Measurements from ENCODE around the gene PIGK. TPM values are rescaled to one million over a fixed set of nuclear protein-coding genes. Genes with fewer than 3 reads are reported as not detected.

Gene PIGK
- total and polyA plus RNA-seq, 2 experiments from 2014 or later, result 11.2 to 13.0 TPM

DNA sequence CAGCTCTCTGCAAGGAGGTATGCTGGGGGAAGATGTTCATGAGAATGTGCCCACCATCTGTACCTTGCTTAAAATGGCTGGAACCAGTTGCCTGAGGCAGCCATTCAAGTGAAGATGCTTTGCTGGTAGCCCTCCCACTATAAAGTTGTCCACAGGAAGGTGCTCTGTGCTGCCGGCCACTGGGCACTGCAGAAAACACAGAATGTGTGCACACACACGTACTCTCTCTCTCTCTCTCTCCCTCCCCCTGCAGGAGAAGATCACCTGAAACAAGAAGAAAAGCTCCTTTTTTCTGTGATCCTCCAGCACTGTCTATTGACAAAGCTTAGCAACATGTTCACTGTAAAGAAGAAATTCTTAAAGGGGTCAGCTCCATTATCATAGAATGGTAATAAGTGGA lies 134.8 kb downstream of the PIGK start:
- TF ChIP-seq, protein P1, sequence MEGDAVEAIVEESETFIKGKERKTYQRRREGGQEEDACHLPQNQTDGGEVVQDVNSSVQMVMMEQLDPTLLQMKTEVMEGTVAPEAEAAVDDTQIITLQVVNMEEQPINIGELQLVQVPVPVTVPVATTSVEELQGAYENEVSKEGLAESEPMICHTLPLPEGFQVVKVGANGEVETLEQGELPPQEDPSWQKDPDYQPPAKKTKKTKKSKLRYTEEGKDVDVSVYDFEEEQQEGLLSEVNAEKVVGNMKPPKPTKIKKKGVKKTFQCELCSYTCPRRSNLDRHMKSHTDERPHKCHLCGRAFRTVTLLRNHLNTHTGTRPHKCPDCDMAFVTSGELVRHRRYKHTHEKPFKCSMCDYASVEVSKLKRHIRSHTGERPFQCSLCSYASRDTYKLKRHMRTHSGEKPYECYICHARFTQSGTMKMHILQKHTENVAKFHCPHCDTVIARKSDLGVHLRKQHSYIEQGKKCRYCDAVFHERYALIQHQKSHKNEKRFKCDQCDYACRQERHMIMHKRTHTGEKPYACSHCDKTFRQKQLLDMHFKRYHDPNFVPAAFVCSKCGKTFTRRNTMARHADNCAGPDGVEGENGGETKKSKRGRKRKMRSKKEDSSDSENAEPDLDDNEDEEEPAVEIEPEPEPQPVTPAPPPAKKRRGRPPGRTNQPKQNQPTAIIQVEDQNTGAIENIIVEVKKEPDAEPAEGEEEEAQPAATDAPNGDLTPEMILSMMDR (IDR thresholded peaks at IDR 0.05; ENCODE audit: low read depth, low read length), result no peak
- Histone ChIP-seq H3K27ac (no peak overlapping the region), H3K4me1 (ENCODE audit: low read depth) (no peaks in the 10 kb centered on the region), H3K36me3 (no peaks in the 10 kb centered on the region), H3K27me3 (no peaks in the 10 kb centered on the region), H3K4me3 (no peak overlapping the region), H3K9me3 (ENCODE audit: low read depth) (no peaks in the 10 kb centered on the region)
- no peak for DNase-seq (ENCODE audit: low read depth in 1 of 2, low spot score in 1 of 2)

DNA sequence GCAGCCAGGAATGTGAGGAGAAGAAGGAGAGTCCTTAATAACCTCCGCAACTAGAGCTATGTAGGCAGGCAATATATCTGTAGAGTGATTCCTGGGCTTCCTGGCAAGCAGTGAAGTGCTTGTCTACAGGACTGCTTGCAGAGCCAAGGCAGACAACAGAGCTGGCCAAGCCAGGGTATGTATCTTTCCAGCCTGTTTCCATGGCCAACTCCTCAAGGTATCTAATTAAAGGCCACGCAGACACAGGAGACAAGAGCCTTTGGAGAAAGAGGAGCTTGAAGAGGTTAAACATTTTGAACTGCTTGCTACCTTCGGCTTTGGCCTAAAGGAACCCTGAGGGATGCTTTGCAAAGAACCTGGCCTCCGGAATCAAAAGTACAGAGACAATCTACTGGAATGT lies 137.4 kb downstream of the PIGK start:
- Histone ChIP-seq H3K36me3 (no peaks in the 10 kb centered on the region), H3K4me3 (no peak overlapping the region), H3K9me3 (ENCODE audit: low read depth) (no peaks in the 10 kb centered on the region), H3K27me3 (no peaks in the 10 kb centered on the region), H3K4me1 (ENCODE audit: low read depth) (no peaks in the 10 kb centered on the region), H3K27ac (no peak overlapping the region)
- TF ChIP-seq, protein P1 (IDR thresholded peaks at IDR 0.05; ENCODE audit: low read depth, low read length), result no peak
- peak in 1 of 2 donors; percentile 26 for DNase-seq (ENCODE audit: low read depth in 1 of 2, low spot score in 1 of 2)

DNA sequence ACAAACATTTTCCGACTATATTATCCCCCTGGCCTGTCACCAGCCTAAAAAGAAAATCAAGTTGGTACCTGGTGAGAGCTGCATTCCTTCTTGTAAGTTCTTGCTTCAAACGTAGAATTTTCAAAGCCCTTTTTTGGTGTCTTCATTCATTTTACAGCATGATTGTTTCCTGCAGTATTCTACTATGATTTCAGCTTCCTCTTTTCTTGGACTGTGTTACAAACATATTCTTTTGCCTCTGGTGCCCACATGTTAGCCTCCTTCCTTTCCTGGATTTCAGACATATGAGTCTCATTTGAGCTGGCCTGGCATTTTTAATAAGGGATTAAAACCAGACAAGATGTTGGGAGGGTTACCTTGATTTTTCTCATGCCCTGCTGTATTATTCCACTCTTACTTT lies 142.5 kb downstream of the PIGK start:
- TF ChIP-seq, protein P1 (IDR thresholded peaks at IDR 0.05; ENCODE audit: low read depth, low read length), result no peak
- no peaks in the 10 kb centered on the region for H3K4me1 ChIP-seq (ENCODE audit: low read depth)
- no peak for DNase-seq (ENCODE audit: low read depth in 1 of 2, low spot score in 1 of 2)
- H3K27ac ChIP-seq, result no peak overlapping the region
- H3K36me3 ChIP-seq, result no peaks in the 10 kb centered on the region
- H3K27me3 ChIP-seq, result no peaks in the 10 kb centered on the region
- no peak overlapping the region for H3K4me3 ChIP-seq
- H3K9me3 ChIP-seq (ENCODE audit: low read depth), result no peaks in the 10 kb centered on the region

DNA sequence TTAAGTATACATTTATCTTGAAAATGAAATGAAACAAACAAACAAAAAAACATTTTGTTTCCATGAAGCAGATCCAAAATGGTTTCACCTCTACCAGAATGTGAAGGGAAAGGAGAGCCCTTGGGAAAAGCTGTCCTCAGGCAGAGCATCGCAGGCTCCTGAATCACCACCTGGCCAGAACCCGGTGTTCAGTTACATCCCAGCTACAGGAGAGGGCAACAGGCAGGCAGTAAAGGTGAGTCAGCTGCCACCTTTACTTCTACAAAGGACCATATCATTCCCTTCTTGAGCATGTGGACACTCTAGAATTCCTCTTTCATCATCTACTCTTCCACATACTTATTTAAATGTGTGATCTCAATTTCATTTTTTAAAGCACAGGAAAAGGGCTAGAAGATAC lies 151.2 kb downstream of the PIGK start:
- H3K4me1 ChIP-seq (ENCODE audit: low read depth), result no peaks in the 10 kb centered on the region
- H3K4me3 ChIP-seq, result no peak overlapping the region
- H3K27me3 ChIP-seq, result no peaks in the 10 kb centered on the region
- TF ChIP-seq, protein P1 (IDR thresholded peaks at IDR 0.05; ENCODE audit: low read depth, low read length), result no peak
- H3K27ac ChIP-seq, result no peak overlapping the region
- H3K9me3 ChIP-seq (ENCODE audit: low read depth), result no peaks in the 10 kb centered on the region
- no peak for DNase-seq (ENCODE audit: low read depth in 1 of 2, low spot score in 1 of 2)
- no peaks in the 10 kb centered on the region for H3K36me3 ChIP-seq

DNA sequence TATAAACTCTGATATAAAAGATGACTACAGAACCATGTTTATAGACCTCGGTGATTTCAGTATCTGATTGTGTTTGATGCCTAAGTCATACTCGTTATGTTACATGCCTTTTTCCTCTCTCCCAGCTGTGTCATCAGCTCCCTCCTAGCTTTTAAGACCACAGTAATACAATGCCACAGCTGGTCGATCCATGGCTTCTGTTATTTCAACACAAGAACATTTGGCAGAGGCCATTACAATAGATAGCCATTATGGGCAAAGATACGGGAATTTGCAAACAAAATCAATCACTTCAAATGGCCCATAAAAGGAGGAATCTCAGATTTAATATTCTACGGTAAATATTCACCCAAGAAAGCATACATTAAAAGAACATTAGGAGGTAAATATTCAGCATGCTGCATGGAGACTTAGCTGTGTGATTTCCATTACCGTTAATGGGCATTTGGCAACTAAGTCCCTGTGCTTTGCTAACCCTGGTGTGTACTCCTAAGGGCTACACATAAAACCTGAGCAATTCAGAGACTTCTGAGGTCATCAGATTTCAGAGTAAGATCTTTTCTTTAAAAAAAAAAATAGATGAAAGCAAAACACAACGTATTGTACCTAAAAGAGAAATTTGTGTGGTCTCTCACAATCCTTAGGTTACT lies 153.4 kb downstream of the PIGK start:
- H3K4me3 ChIP-seq, result no peak overlapping the region
- no peaks in the 10 kb centered on the region for H3K9me3 ChIP-seq (ENCODE audit: low read depth)
- TF ChIP-seq, protein P1 (IDR thresholded peaks at IDR 0.05; ENCODE audit: low read depth, low read length), result no peak
- no peaks in the 10 kb centered on the region for H3K27me3 ChIP-seq
- H3K36me3 ChIP-seq, result no peaks in the 10 kb centered on the region
- no peak overlapping the region for H3K27ac ChIP-seq
- no peaks in the 10 kb centered on the region for H3K4me1 ChIP-seq (ENCODE audit: low read depth)
- no peak for DNase-seq (ENCODE audit: low read depth in 1 of 2, low spot score in 1 of 2)
